ENCODE data around the gene ABCC2.

The ABCC2 gene

GRCh38 chr10:99754670-99755069 is 27.8 kb upstream of the ABCC2 start:
- no peak overlapping the region for H3K9ac ChIP-seq (ENCODE audit: low read depth, low read length)
- H3K4me1 ChIP-seq (ENCODE audit: insufficient read depth, low read length), result no peaks in the 10 kb centered on the region
- no peak overlapping the region for H3K4me3 ChIP-seq (ENCODE audit: low read length)
- H3K27me3 ChIP-seq (ENCODE audit: insufficient read depth, low read length), result no peaks in the 10 kb centered on the region
- no CpG with 5 or more reads among the region's 1 CpG for WGBS
- no peaks in the 10 kb centered on the region for H3K9me3 ChIP-seq (ENCODE audit: insufficient read depth, low read depth, low read length)
- no peak overlapping the region for H3K27ac ChIP-seq (ENCODE audit: low read depth, low read length)
- H3K36me3 ChIP-seq (ENCODE audit: insufficient read depth, low read length), result peaks cover 95% of the 10 kb centered on the region

GRCh38 chr10:99756159-99756558 is 26.3 kb upstream of the ABCC2 start:
- H3K9ac ChIP-seq (ENCODE audit: low read depth, low read length), result no peak overlapping the region
- H3K36me3 ChIP-seq (ENCODE audit: insufficient read depth, low read length), result peaks cover 87% of the 10 kb centered on the region
- H3K27me3 ChIP-seq (ENCODE audit: insufficient read depth, low read length), result no peaks in the 10 kb centered on the region
- no peaks in the 10 kb centered on the region for H3K4me1 ChIP-seq (ENCODE audit: insufficient read depth, low read length)
- H3K4me3 ChIP-seq (ENCODE audit: low read length), result no peak overlapping the region
- H3K27ac ChIP-seq (ENCODE audit: low read depth, low read length), result no peak overlapping the region
- WGBS, result 93% methylated on average over 1 of the region's 1 CpG
- H3K9me3 ChIP-seq (ENCODE audit: insufficient read depth, low read depth, low read length), result no peaks in the 10 kb centered on the region

GRCh38 chr10:99758211-99758891 is 24.1 kb upstream of the ABCC2 start:
- 89% methylated on average over 2 of the region's 2 CpGs for WGBS

DNA sequence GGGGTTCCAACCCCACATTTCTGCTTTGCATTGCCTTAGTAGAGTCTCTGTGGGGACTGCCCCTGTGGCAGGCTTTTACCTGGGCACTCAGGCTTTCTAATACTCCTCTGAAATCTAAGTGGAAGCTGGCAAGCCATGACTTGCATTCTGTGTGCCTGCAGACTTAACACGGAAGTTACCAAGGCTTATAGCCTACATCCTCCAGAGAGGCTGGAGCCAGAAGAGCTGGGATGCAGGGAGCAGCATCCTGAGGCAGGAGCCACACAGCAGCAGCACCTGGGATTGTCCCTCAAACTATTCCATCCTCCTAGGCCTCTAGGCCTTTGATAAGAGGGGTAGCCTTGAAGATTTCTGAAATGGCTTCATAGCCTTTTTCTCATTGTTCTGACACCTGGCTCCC is 22.1 kb upstream of the ABCC2 start:
- H3K27ac ChIP-seq (ENCODE audit: low read depth, low read length), result no peak overlapping the region
- WGBS, result 89% methylated on average over 1 of the region's 1 CpG
- no peak overlapping the region for H3K9ac ChIP-seq (ENCODE audit: low read depth, low read length)
- peaks cover 47% of the 10 kb centered on the region for H3K36me3 ChIP-seq (ENCODE audit: insufficient read depth, low read length)
- H3K9me3 ChIP-seq (ENCODE audit: insufficient read depth, low read depth, low read length), result no peaks in the 10 kb centered on the region
- no peaks in the 10 kb centered on the region for H3K4me1 ChIP-seq (ENCODE audit: insufficient read depth, low read length)
- no peaks in the 10 kb centered on the region for H3K27me3 ChIP-seq (ENCODE audit: insufficient read depth, low read length)
- H3K4me3 ChIP-seq (ENCODE audit: low read length), result no peak overlapping the region

More at GRCh38 chr10:99758211-99758891, 24.1 kb upstream of the ABCC2 start:
- H3K4me1 ChIP-seq (ENCODE audit: insufficient read depth, low read length), result no peaks in the 10 kb centered on the region
- H3K4me3 ChIP-seq (ENCODE audit: low read length), result no peak overlapping the region
- no peak overlapping the region for H3K9ac ChIP-seq (ENCODE audit: low read depth, low read length)
- H3K27me3 ChIP-seq (ENCODE audit: insufficient read depth, low read length), result no peaks in the 10 kb centered on the region
- no peak overlapping the region for H3K27ac ChIP-seq (ENCODE audit: low read depth, low read length)
- peaks cover 67% of the 10 kb centered on the region for H3K36me3 ChIP-seq (ENCODE audit: insufficient read depth, low read length)
- no peaks in the 10 kb centered on the region for H3K9me3 ChIP-seq (ENCODE audit: insufficient read depth, low read depth, low read length)

DNA sequence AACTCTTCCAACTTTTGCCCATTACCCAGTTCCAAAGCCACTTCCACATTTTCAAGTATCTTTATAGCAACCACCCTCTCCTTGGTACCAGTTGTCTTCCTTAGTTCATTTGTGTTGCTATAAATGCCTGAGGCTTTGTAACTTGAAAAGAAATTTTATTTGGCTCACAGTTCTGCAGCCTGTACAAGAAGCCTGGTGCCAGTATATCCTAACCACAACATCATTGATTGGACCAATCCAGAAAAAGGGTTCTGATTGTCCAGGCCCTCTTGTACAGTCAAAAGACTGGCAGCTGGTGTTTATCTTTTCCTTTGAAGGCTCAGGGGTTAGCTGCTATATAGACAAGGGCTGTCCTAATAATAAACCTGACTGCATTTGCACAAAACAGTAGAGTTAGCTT is 21.1 kb upstream of the ABCC2 start:
- Histone ChIP-seq H3K9me3 (ENCODE audit: insufficient read depth, low read depth, low read length) (no peaks in the 10 kb centered on the region), H3K4me1 (ENCODE audit: insufficient read depth, low read length) (no peaks in the 10 kb centered on the region), H3K27ac (ENCODE audit: low read depth, low read length) (no peak overlapping the region), H3K36me3 (ENCODE audit: insufficient read depth, low read length) (peaks cover 37% of the 10 kb centered on the region), H3K27me3 (ENCODE audit: insufficient read depth, low read length) (no peaks in the 10 kb centered on the region), H3K9ac (ENCODE audit: low read depth, low read length) (no peak overlapping the region), H3K4me3 (ENCODE audit: low read length) (no peak overlapping the region)

- no peak overlapping the region for H3K4me3 ChIP-seq (ENCODE audit: low read length)
- no peaks in the 10 kb centered on the region for H3K9me3 ChIP-seq (ENCODE audit: insufficient read depth, low read depth, low read length)
- no peaks in the 10 kb centered on the region for H3K36me3 ChIP-seq (ENCODE audit: insufficient read depth, low read length)
- no peaks in the 10 kb centered on the region for H3K27me3 ChIP-seq (ENCODE audit: insufficient read depth, low read length)
- no peak overlapping the region for H3K9ac ChIP-seq (ENCODE audit: low read depth, low read length)
- WGBS, result 96% methylated on average over 3 of the region's 4 CpGs
- H3K4me1 ChIP-seq (ENCODE audit: insufficient read depth, low read length), result no peaks in the 10 kb centered on the region
- H3K27ac ChIP-seq (ENCODE audit: low read depth, low read length), result no peak overlapping the region
Observed at GRCh38 chr10:99765672-99766301, 16.7 kb upstream of the ABCC2 start.

DNA sequence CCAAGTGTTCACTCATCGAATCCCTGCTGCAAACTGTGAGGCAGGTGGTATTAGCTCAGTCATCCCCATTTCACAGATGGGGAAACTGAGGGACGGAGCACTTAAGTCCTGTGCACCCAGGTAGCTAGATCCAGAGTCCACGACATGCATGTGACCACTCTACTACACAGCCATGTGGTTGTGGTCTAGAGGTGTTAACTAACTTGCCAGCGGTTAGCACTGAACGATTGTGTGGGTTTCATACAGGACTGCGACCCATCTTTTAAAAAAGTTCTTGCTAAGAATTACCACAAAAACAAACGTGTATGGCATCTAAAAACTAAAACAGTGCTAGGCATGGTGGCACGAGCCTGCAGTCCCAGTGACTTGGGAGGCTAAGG is 16.1 kb upstream of the ABCC2 start:
- no peak overlapping the region for H3K4me3 ChIP-seq (ENCODE audit: low read length)
- no peaks in the 10 kb centered on the region for H3K27me3 ChIP-seq (ENCODE audit: insufficient read depth, low read length)
- H3K27ac ChIP-seq (ENCODE audit: low read depth, low read length), result no peak overlapping the region
- no peaks in the 10 kb centered on the region for H3K4me1 ChIP-seq (ENCODE audit: insufficient read depth, low read length)
- no peaks in the 10 kb centered on the region for H3K9me3 ChIP-seq (ENCODE audit: insufficient read depth, low read depth, low read length)
- H3K9ac ChIP-seq (ENCODE audit: low read depth, low read length), result no peak overlapping the region
- WGBS, result 79% methylated on average over 8 of the region's 8 CpGs
- no peaks in the 10 kb centered on the region for H3K36me3 ChIP-seq (ENCODE audit: insufficient read depth, low read length)

GRCh38 chr10:99767901-99768300 is 14.5 kb upstream of the ABCC2 start:
- H3K9ac ChIP-seq (ENCODE audit: low read depth, low read length), result no peak overlapping the region
- no peaks in the 10 kb centered on the region for H3K4me1 ChIP-seq (ENCODE audit: insufficient read depth, low read length)
- no peak overlapping the region for H3K4me3 ChIP-seq (ENCODE audit: low read length)
- WGBS, result 79% methylated on average over 4 of the region's 5 CpGs
- no peaks in the 10 kb centered on the region for H3K9me3 ChIP-seq (ENCODE audit: insufficient read depth, low read depth, low read length)
- no peaks in the 10 kb centered on the region for H3K36me3 ChIP-seq (ENCODE audit: insufficient read depth, low read length)
- H3K27me3 ChIP-seq (ENCODE audit: insufficient read depth, low read length), result no peaks in the 10 kb centered on the region
- no peak overlapping the region for H3K27ac ChIP-seq (ENCODE audit: low read depth, low read length)

- no peaks in the 10 kb centered on the region for H3K36me3 ChIP-seq (ENCODE audit: insufficient read depth, low read length)
- no peaks in the 10 kb centered on the region for H3K9me3 ChIP-seq (ENCODE audit: insufficient read depth, low read depth, low read length)
- no peak overlapping the region for H3K4me3 ChIP-seq (ENCODE audit: low read length)
- no peaks in the 10 kb centered on the region for H3K4me1 ChIP-seq (ENCODE audit: insufficient read depth, low read length)
- WGBS, result 99% methylated on average over 2 of the region's 2 CpGs
- H3K27ac ChIP-seq (ENCODE audit: low read depth, low read length), result no peak overlapping the region
- H3K27me3 ChIP-seq (ENCODE audit: insufficient read depth, low read length), result no peaks in the 10 kb centered on the region
- no peak overlapping the region for H3K9ac ChIP-seq (ENCODE audit: low read depth, low read length)
Observed at GRCh38 chr10:99768556-99768955, 13.9 kb upstream of the ABCC2 start.

- WGBS, result 93% methylated on average over 5 of the region's 5 CpGs
- H3K9ac ChIP-seq (ENCODE audit: low read depth, low read length), result no peak overlapping the region
- no peaks in the 10 kb centered on the region for H3K36me3 ChIP-seq (ENCODE audit: insufficient read depth, low read length)
- H3K4me3 ChIP-seq (ENCODE audit: low read length), result no peak overlapping the region
- H3K27ac ChIP-seq (ENCODE audit: low read depth, low read length), result no peak overlapping the region
- no peaks in the 10 kb centered on the region for H3K27me3 ChIP-seq (ENCODE audit: insufficient read depth, low read length)
- H3K9me3 ChIP-seq (ENCODE audit: insufficient read depth, low read depth, low read length), result no peaks in the 10 kb centered on the region
- H3K4me1 ChIP-seq (ENCODE audit: insufficient read depth, low read length), result no peaks in the 10 kb centered on the region
Observed at GRCh38 chr10:99769706-99770105, 12.7 kb upstream of the ABCC2 start.

GRCh38 chr10:99770408-99771045 is 11.9 kb upstream of the ABCC2 start:
- no peak overlapping the region for H3K9ac ChIP-seq (ENCODE audit: low read depth, low read length)
- no peaks in the 10 kb centered on the region for H3K27me3 ChIP-seq (ENCODE audit: insufficient read depth, low read length)
- WGBS, result 93% methylated on average over 4 of the region's 4 CpGs
- H3K4me1 ChIP-seq (ENCODE audit: insufficient read depth, low read length), result no peaks in the 10 kb centered on the region
- no peaks in the 10 kb centered on the region for H3K36me3 ChIP-seq (ENCODE audit: insufficient read depth, low read length)
- H3K4me3 ChIP-seq (ENCODE audit: low read length), result no peak overlapping the region
- H3K9me3 ChIP-seq (ENCODE audit: insufficient read depth, low read depth, low read length), result no peaks in the 10 kb centered on the region
- H3K27ac ChIP-seq (ENCODE audit: low read depth, low read length), result no peak overlapping the region

Data from HUES64 (cell line).